ENCODE results near the gene EYA3. TPM values are rescaled to one million over a fixed set of nuclear protein-coding genes. Genes with fewer than 3 reads are reported as not detected.

Gene EYA3
- total and polyA plus RNA-seq, 2 of the 8 experiments (the other 6 are each of a cell fraction or from before 2014, with no cell fraction given) = 15.0 to 33.9 TPM

DNA sequence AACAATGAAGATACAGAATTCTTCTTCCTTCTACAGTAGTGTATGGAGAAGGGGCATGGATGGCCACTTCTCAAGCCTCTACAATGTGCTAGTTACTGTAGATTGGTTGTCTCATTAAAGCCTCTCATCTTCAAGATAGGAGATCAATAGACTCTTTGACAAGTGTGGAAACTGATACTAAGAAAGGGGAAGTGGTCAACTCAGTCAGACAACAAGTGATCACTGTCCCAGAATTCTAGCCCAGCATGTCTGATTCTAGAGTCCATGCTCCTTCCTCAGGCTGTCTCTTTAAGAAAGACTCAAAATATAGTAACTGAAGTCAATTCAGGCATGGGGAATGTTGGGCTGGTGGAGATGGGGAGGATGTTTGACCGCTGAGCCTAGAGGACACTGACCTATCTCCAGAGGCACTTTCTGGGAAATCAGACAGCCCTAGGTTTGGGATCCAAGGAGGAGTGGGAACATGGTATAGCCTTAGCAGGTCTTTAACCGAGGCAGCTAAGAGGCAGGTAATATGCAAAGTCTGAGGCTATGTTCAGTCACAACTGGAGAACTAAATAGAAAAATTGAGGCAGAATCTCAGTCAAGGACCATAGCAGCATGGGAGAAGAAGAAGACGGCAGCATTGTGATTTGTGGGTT is 39.3 kb upstream of the EYA3 start (continued):
- TF ChIP-seq, protein P1, sequence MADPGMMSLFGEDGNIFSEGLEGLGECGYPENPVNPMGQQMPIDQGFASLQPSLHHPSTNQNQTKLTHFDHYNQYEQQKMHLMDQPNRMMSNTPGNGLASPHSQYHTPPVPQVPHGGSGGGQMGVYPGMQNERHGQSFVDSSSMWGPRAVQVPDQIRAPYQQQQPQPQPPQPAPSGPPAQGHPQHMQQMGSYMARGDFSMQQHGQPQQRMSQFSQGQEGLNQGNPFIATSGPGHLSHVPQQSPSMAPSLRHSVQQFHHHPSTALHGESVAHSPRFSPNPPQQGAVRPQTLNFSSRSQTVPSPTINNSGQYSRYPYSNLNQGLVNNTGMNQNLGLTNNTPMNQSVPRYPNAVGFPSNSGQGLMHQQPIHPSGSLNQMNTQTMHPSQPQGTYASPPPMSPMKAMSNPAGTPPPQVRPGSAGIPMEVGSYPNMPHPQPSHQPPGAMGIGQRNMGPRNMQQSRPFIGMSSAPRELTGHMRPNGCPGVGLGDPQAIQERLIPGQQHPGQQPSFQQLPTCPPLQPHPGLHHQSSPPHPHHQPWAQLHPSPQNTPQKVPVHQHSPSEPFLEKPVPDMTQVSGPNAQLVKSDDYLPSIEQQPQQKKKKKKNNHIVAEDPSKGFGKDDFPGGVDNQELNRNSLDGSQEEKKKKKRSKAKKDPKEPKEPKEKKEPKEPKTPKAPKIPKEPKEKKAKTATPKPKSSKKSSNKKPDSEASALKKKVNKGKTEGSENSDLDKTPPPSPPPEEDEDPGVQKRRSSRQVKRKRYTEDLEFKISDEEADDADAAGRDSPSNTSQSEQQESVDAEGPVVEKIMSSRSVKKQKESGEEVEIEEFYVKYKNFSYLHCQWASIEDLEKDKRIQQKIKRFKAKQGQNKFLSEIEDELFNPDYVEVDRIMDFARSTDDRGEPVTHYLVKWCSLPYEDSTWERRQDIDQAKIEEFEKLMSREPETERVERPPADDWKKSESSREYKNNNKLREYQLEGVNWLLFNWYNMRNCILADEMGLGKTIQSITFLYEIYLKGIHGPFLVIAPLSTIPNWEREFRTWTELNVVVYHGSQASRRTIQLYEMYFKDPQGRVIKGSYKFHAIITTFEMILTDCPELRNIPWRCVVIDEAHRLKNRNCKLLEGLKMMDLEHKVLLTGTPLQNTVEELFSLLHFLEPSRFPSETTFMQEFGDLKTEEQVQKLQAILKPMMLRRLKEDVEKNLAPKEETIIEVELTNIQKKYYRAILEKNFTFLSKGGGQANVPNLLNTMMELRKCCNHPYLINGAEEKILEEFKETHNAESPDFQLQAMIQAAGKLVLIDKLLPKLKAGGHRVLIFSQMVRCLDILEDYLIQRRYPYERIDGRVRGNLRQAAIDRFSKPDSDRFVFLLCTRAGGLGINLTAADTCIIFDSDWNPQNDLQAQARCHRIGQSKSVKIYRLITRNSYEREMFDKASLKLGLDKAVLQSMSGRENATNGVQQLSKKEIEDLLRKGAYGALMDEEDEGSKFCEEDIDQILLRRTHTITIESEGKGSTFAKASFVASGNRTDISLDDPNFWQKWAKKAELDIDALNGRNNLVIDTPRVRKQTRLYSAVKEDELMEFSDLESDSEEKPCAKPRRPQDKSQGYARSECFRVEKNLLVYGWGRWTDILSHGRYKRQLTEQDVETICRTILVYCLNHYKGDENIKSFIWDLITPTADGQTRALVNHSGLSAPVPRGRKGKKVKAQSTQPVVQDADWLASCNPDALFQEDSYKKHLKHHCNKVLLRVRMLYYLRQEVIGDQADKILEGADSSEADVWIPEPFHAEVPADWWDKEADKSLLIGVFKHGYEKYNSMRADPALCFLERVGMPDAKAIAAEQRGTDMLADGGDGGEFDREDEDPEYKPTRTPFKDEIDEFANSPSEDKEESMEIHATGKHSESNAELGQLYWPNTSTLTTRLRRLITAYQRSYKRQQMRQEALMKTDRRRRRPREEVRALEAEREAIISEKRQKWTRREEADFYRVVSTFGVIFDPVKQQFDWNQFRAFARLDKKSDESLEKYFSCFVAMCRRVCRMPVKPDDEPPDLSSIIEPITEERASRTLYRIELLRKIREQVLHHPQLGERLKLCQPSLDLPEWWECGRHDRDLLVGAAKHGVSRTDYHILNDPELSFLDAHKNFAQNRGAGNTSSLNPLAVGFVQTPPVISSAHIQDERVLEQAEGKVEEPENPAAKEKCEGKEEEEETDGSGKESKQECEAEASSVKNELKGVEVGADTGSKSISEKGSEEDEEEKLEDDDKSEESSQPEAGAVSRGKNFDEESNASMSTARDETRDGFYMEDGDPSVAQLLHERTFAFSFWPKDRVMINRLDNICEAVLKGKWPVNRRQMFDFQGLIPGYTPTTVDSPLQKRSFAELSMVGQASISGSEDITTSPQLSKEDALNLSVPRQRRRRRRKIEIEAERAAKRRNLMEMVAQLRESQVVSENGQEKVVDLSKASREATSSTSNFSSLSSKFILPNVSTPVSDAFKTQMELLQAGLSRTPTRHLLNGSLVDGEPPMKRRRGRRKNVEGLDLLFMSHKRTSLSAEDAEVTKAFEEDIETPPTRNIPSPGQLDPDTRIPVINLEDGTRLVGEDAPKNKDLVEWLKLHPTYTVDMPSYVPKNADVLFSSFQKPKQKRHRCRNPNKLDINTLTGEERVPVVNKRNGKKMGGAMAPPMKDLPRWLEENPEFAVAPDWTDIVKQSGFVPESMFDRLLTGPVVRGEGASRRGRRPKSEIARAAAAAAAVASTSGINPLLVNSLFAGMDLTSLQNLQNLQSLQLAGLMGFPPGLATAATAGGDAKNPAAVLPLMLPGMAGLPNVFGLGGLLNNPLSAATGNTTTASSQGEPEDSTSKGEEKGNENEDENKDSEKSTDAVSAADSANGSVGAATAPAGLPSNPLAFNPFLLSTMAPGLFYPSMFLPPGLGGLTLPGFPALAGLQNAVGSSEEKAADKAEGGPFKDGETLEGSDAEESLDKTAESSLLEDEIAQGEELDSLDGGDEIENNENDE (IDR thresholded peaks at IDR 0.05; ENCODE audit: insufficient replicate concordance, low read length) = no peak
- TF ChIP-seq TAF1 (IDR thresholded peaks at IDR 0.05; ENCODE audit: low read depth, low read length) (no peak), HDAC2 (IDR thresholded peaks at IDR 0.05; ENCODE audit: borderline replicate concordance in 1 of 2, low read depth in 2 of 2, low read length in 2 of 2) (no peak), KDM1A (IDR thresholded peaks at IDR 0.05; ENCODE audit: borderline replicate concordance, low read length) (no peak), SP1 (IDR thresholded peaks at IDR 0.05; ENCODE audit: low read depth, low read length) (no peak), JUN (IDR thresholded peaks at IDR 0.05; ENCODE audit: low read depth, low read length) (no peak)

Measured in H1 (cell line).